ENCODE results near the gene ESRRG. TPM values are rescaled to one million over a fixed set of nuclear protein-coding genes. Genes with fewer than 3 reads are reported as not detected.

Gene ESRRG
- polyA plus RNA-seq, 3 donors, result 33.7 to 45.6 (median 36.0) TPM

GRCh38 chr1:216458812-216459211 is 264.4 kb downstream of the ESRRG start:
- no peak for DNase-seq

- DNase-seq, result peak; percentile 11
Observed at GRCh38 chr1:216457356-216457755, 265.9 kb downstream of the ESRRG start.

- no peak for DNase-seq
Observed at GRCh38 chr1:216456682-216457081, 266.5 kb downstream of the ESRRG start.

GRCh38 chr1:216453777-216454176 is 269.5 kb downstream of the ESRRG start:
- DNase-seq, result no peak

Data from renal pelvis (tissue), 4 donors.